Stomach (tissue), 9 donors: Measurements from ENCODE around the gene TRIM10. TPM values are rescaled to one million over a fixed set of nuclear protein-coding genes. Genes with fewer than 3 reads are reported as not detected.
"Not testable (repeated sequence)": the region's sequence is repeated elsewhere in the genome, so short reads cannot be mapped to it uniquely, and the experiment has no call there.

ENCODE experiments used
- DNase-seq, 2 donors: peaks; one replicate each; pipeline versions ENCODE4 v3.0.0 to v3.0.0-alpha.2; 2013 to 2019
- H3K27ac ChIP-seq, 5 donors: fragments of 200-600 bp in 4 of 5; sonication (generic) in 4 of 5; one replicate each; pipeline ENCODE4 v1.5.1; 2013 to 2019; ENCODE audit warnings: mild to moderate bottlenecking in 1 of 5, moderate library complexity in 1 of 5
- H3K27me3 ChIP-seq, 3 donors: fragments of 200-600 bp; sonication (generic); one replicate each; pipeline ENCODE4 v1.5.1; 2017 to 2019; ENCODE audit warnings: mixed run types in 1 of 3
- H3K36me3 ChIP-seq, 4 donors: fragments of 200-600 bp; sonication (generic); 1 replicate in 3 of 4; 2 replicates in 1 of 4; pipeline ENCODE4 v1.5.1; 2016 to 2019
- H3K4me1 ChIP-seq, 4 donors: fragments of 200-600 bp; sonication (generic); one replicate each; pipeline ENCODE4 v1.5.1; 2016 to 2019
- H3K4me3 ChIP-seq, 4 donors: fragments of 200-600 bp; sonication (generic) in 3 of 4; one replicate each; pipeline ENCODE4 v1.5.1; 2016 to 2019; ENCODE audit warnings: mild to moderate bottlenecking in 1 of 4
- H3K9me3 ChIP-seq, 4 donors: fragments of 200-600 bp; sonication (generic); one replicate each; pipeline ENCODE4 v1.5.1; 2016 to 2019
- CTCF ChIP-seq, 7 experiments: fragments of 450-650 bp in 4 of 7; fragments of 200-600 bp in 3 of 7; sonication (generic) in 3 of 7; IDR thresholded peaks; one replicate each; pipeline ENCODE4 v1.5.1; 2016 to 2019; ENCODE audit warnings: antibody characterized with exemption in 7 of 7, control low read depth in 2 of 7, mild to moderate bottlenecking in 1 of 7
- EP300 ChIP-seq: sonication (generic); formaldehyde crosslinking; IDR thresholded peaks from one replicate; pipeline ENCODE4 v1.6.1; 2017; ENCODE audit warnings: antibody characterized with exemption
- POLR2A ChIP-seq, 4 donors: fragments of 450-650 bp; IDR thresholded peaks; one replicate each; pipeline ENCODE4 v1.6.1; 2016; ENCODE audit warnings: antibody characterized with exemption in 4 of 4, control low read depth in 2 of 4, mild to moderate bottlenecking in 1 of 4, moderate library complexity in 1 of 4
- POLR2AphosphoS5 ChIP-seq, 3 donors: sonication (generic); formaldehyde crosslinking; IDR thresholded peaks; one replicate each; pipeline ENCODE4 v1.6.1; 2016; ENCODE audit warnings: antibody characterized with exemption in 3 of 3
- WGBS, 5 donors: extraction: QIAGEN DNeasy Blood & Tissue Kit in 3 of 5; methylation state at CpG; one replicate each; pipeline versions ENCODE4 v1.1.5 to v1.1.7; 2013 to 2018; 5-methylcytosine and 5-hydroxymethylcytosine counted together
- intact Hi-C: fragments of 100-400 bp; cut with DNase I; formaldehyde crosslinking; loops from one replicate; pipeline ENCODE4 v1.15.1; 2023; ENCODE audit warnings: low total_unique reads
- polyA plus RNA-seq, 3 donors: library from polyadenylated mRNA; stranded (reverse); fragments of 200-250 nt; gene quantifications; one replicate each; pipeline ENCODE4 v1.2.3, GENCODE V29; 2013
- total RNA-seq, 5 donors: library from RNA; depleted of rRNA; stranded (reverse); fragments of >200 nt; gene quantifications; one replicate each; pipeline versions ENCODE4 v1.1.0 to v1.2.3, GENCODE V29; 2014 to 2016
- donor health status: healthy with polysubstance abuse.
- donor health status: Bipolar disorder and iron deficiency.
- donor health status: healthy.

The TRIM10 gene
- total and polyA plus RNA-seq, 8 donors, result 0.37 to 2.3 (median 0.58) TPM; not detected in 5

GRCh38 chr6:30169658-30170614 lies 8.9 kb upstream of the TRIM10 start:
- Histone ChIP-seq H3K9me3 (no peaks in the 10 kb centered on the region), H3K27ac (no peak overlapping the region), H3K36me3 (no peaks in the 10 kb centered on the region), H3K4me1 (peaks cover 8 to 13% (median 9%) of the 10 kb centered on the region in 4 donors), H3K4me3 (no peak overlapping the region), H3K27me3 (peaks cover 0 to 79% (median 32%) of the 10 kb centered on the region in 3 donors)
- intact Hi-C loops, result no loop called here
- WGBS, 5 donors, result 24 to 33% (median 24%) methylated on average over 7 of the region's 7 CpGs
- DNase-seq, result peak in 1 of 2 donors; percentile 75
- TF ChIP-seq CTCF (IDR thresholded peaks at IDR 0.05) (peak in 4 of 7 experiments; percentile 43 to 62 (median 50)), POLR2A (IDR thresholded peaks at IDR 0.05) (no peak)

- intact Hi-C loops, result no loop called here
- Histone ChIP-seq H3K27ac (no peak overlapping the region), H3K4me3 (no peak overlapping the region), H3K9me3 (no peaks in the 10 kb centered on the region), H3K4me1 (peaks cover 8 to 13% (median 9%) of the 10 kb centered on the region in 4 donors), H3K27me3 (peaks cover 0 to 71% (median 32%) of the 10 kb centered on the region in 3 donors), H3K36me3 (no peaks in the 10 kb centered on the region)
- TF ChIP-seq EP300 (no peak), POLR2AphosphoS5 (IDR thresholded peaks at IDR 0.05) (no peak), CTCF (IDR thresholded peaks at IDR 0.05) (no peak), POLR2A (IDR thresholded peaks at IDR 0.05) (no peak)
- DNase-seq, result no peak
- 52 to 68% (median 58%) methylated on average over 1 of the region's 1 CpG for WGBS, 5 donors
These were observed 7.7 kb upstream of the TRIM10 start for GRCh38 chr6:30168741-30169140.

GRCh38 chr6:30167101-30167500 lies 6.1 kb upstream of the TRIM10 start:
- no peak overlapping the region for H3K27ac ChIP-seq
- no peak for DNase-seq
- WGBS, 5 donors, result 55 to 67% (median 62%) methylated on average over 6 of the region's 6 CpGs
- intact Hi-C loops, result no loop called here
- H3K4me3 ChIP-seq, result no peak overlapping the region
- H3K9me3 ChIP-seq, result no peaks in the 10 kb centered on the region
- H3K27me3 ChIP-seq, result peaks cover 0 to 58% (median 22%) of the 10 kb centered on the region in 3 donors
- peaks cover 5 to 11% (median 6%) of the 10 kb centered on the region in 4 donors for H3K4me1 ChIP-seq
- no peaks in the 10 kb centered on the region for H3K36me3 ChIP-seq
- TF ChIP-seq POLR2A (IDR thresholded peaks at IDR 0.05) (no peak), POLR2AphosphoS5 (IDR thresholded peaks at IDR 0.05) (no peak), CTCF (IDR thresholded peaks at IDR 0.05) (no peak), EP300 (no peak)

- H3K9me3 ChIP-seq, DNase-seq, H3K4me1 ChIP-seq, H3K27ac ChIP-seq, H3K36me3 ChIP-seq, H3K4me3 ChIP-seq, intact Hi-C loops: not testable (repeated sequence)
- peaks cover 0 to 39% (median 3%) of the 10 kb centered on the region in 3 donors for H3K27me3 ChIP-seq
- 87 to 100% (median 95%) methylated on average over 1 of the region's 1 CpG for WGBS, 5 donors
These were observed 4.2 kb upstream of the TRIM10 start for GRCh38 chr6:30165238-30165637.

- Histone ChIP-seq H3K36me3 (no peaks in the 10 kb centered on the region), H3K4me3 (no peak overlapping the region), H3K27ac (no peak overlapping the region), H3K9me3 (no peaks in the 10 kb centered on the region), H3K4me1 (peaks cover 0 to 2% (median 0%) of the 10 kb centered on the region in 4 donors), H3K27me3 (peaks cover 0 to 35% (median 3%) of the 10 kb centered on the region in 3 donors)
- 76 to 88% (median 84%) methylated on average over 4 of the region's 4 CpGs for WGBS, 5 donors
- DNase-seq, result no peak
- intact Hi-C loops, result no loop called here
- TF ChIP-seq POLR2A (IDR thresholded peaks at IDR 0.05) (no peak), EP300 (no peak), CTCF (IDR thresholded peaks at IDR 0.05) (no peak), POLR2AphosphoS5 (IDR thresholded peaks at IDR 0.05) (no peak)
These were observed 3.7 kb upstream of the TRIM10 start for GRCh38 chr6:30164714-30165113.
